GM12878 (cell line): ENCODE measurements around the gene GRAMD1C. TPM values are rescaled to one million over a fixed set of nuclear protein-coding genes. Genes with fewer than 3 reads are reported as not detected.

Experiments
- ATAC-seq: fragments of 200-7000 bp; cut with Tn5 transposase; 3 replicates; pipeline ENCODE4 v1.9.1; 2020; ENCODE audit warnings: mild to moderate bottlenecking, moderate library complexity
- BruUV-seq: library from RNA; stranded (reverse); fragments of 400-500 nt; replicated peaks from 2 replicates; lab custom pipeline; 2021; lab: Mats Ljungman, UMichigan
- CTCF ChIA-PET: fragments of 300-600 bp; sonication (Branson Sonifier 250); formaldehyde crosslinking; extraction: SDS; loops from one replicate; lab custom pipeline; 2021; ENCODE audit warnings: inconsistent platforms; lab: Yijun Ruan, JAX
- POLR2A ChIA-PET: fragments of 350-600 bp; formaldehyde crosslinking; extraction: SDS; loops from one replicate; lab custom pipeline; 2021; ENCODE audit warnings: inconsistent platforms; lab: Charles Lee
- RAD21 ChIA-PET: fragments of 300-600 bp; sonication (Branson Sonifier 250); formaldehyde crosslinking; loops from one replicate; lab custom pipeline; 2023; ENCODE audit warnings: antibody characterized with exemption; ENCODE audit not compliant: unreplicated experiment; lab: Charles Lee
- SMC1A ChIA-PET: fragments of 300-600 bp; sonication (Branson Sonifier 250); formaldehyde crosslinking; loops from one replicate; lab custom pipeline; 2023; ENCODE audit not compliant: unreplicated experiment, uncharacterized antibody; lab: Charles Lee
- DNase-seq: peaks from one replicate; pipeline ENCODE4 v3.0.0-alpha.2; 2011; ENCODE audit warnings: low read depth, low spot score
- FAIRE-seq: peaks from 3 replicates; lab custom pipeline; 2011; peaks lifted over from hg19 to GRCh38; lab: Jason Lieb, UNC
- H2AFZ ChIP-seq: 2 replicates; pipeline ENCODE4 v1.6.0; 2011; ENCODE audit warnings: low read depth, low read length, control low read depth; ENCODE audit not compliant: control insufficient read depth
- H3K27ac ChIP-seq: 2 replicates; pipeline ENCODE4 v1.5.1; 2011; ENCODE audit warnings: control low read depth; ENCODE audit not compliant: control insufficient read depth, insufficient read depth
- H3K27me3 ChIP-seq, 2 experiments: replicated peaks in 1 of 2; 2 replicates each; pipeline versions ENCODE4 v1.6.0 to v1.6.1; 2011; ENCODE audit warnings: low read length in 1 of 2; ENCODE audit not compliant: control insufficient read depth in 2 of 2, insufficient read depth in 2 of 2
- H3K36me3 ChIP-seq, 2 experiments: 2 replicates each; pipeline ENCODE4 v1.5.1; 2011; ENCODE audit warnings: low read length in 1 of 2; ENCODE audit not compliant: control insufficient read depth in 2 of 2, insufficient read depth in 2 of 2
- H3K4me1 ChIP-seq: 2 replicates; pipeline ENCODE4 v1.6.1; 2011; ENCODE audit warnings: mild to moderate bottlenecking, low read length, moderate library complexity, mixed read lengths; ENCODE audit not compliant: control insufficient read depth, insufficient read depth
- H3K4me2 ChIP-seq: 2 replicates; pipeline ENCODE4 v1.6.0; 2011; ENCODE audit warnings: control low read depth; ENCODE audit not compliant: control insufficient read depth, insufficient read depth
- H3K4me3 ChIP-seq: fragments of 200-600 bp; sonication (generic); 2 replicates; pipeline ENCODE4 v1.5.1; 2016
- H3K79me2 ChIP-seq: 2 replicates; pipeline ENCODE4 v1.6.0; 2011; ENCODE audit warnings: low read length; ENCODE audit not compliant: control insufficient read depth, insufficient read depth
- H3K9ac ChIP-seq: 2 replicates; pipeline ENCODE4 v1.8.0; 2011; ENCODE audit warnings: low read length, control low read depth, mixed read lengths; ENCODE audit not compliant: control insufficient read depth, insufficient read depth
- H3K9me3 ChIP-seq: replicated peaks from 3 replicates; pipeline ENCODE4 v1.5.1; 2011; ENCODE audit warnings: mild to moderate bottlenecking, low read length; ENCODE audit not compliant: control insufficient read depth, insufficient read depth
- H4K20me1 ChIP-seq: 2 replicates; pipeline ENCODE4 v1.6.0; 2011; ENCODE audit not compliant: control insufficient read depth, insufficient read depth
- BACH1 ChIP-seq: fragments of 450-650 bp; IDR thresholded peaks from 2 replicates; pipeline ENCODE4 v1.6.1; 2017; ENCODE audit warnings: mild to moderate bottlenecking, borderline replicate concordance
- CHD1 ChIP-seq: IDR thresholded peaks from 2 replicates; pipeline ENCODE4 v1.6.1; 2012; ENCODE audit warnings: low read depth, low read length, improper control_type of control experiment
- ESRRA ChIP-seq: IDR thresholded peaks from 2 replicates; pipeline ENCODE4 v1.6.1; 2012; ENCODE audit warnings: mild to moderate bottlenecking, low read length, improper control_type of control experiment
- ETV6 ChIP-seq, 2 experiments: fragments of 450-650 bp in 1 of 2; IDR thresholded peaks in 1 of 2; conservative IDR thresholded peaks in 1 of 2; 2 replicates each; pipeline ENCODE4 v1.6.1; 2014; ENCODE audit warnings: antibody characterized with exemption in 1 of 2, borderline replicate concordance in 1 of 2, low read depth in 1 of 2, mild to moderate bottlenecking in 1 of 2, moderate library complexity in 1 of 2
- HCFC1 ChIP-seq: fragments of 150-350 bp; IDR thresholded peaks from 2 replicates; pipeline ENCODE4 v1.6.1; 2014; ENCODE audit warnings: low read length
- HDAC6 ChIP-seq: fragments of 200-600 bp; sonication (generic); IDR thresholded peaks from one replicate; pipeline ENCODE4 v1.8.0; 2017; ENCODE audit warnings: antibody characterized with exemption; ENCODE audit not compliant: unreplicated experiment
- NR2C2 ChIP-seq: IDR thresholded peaks from 2 replicates; pipeline ENCODE4 v1.6.1; 2011; ENCODE audit warnings: borderline replicate concordance, low read depth; ENCODE audit not compliant: control insufficient read depth, insufficient read length
- STAT1 ChIP-seq: fragments of 450-650 bp; conservative IDR thresholded peaks from 2 replicates; pipeline ENCODE4 v1.6.1; 2014; ENCODE audit warnings: antibody characterized with exemption, mild to moderate bottlenecking
- WGBS: methylation state at CpG from one replicate; pipeline ENCODE4 v1.1.6; 2016; ENCODE audit warnings: low lambda C conversion rate; ENCODE audit not compliant: insufficient replicate concordance, insufficient coverage; ENCODE audit errors: missing lambda C conversion rate; 5-methylcytosine and 5-hydroxymethylcytosine counted together
- in situ Hi-C: fragments of 300-500 bp; cut with MboI; formaldehyde crosslinking; loops from 9 replicates; pipeline ENCODE4 v1.14.3; 2018; ENCODE audit warnings: mixed read lengths
- intact Hi-C: fragments of 100-400 bp; cut with micrococcal nuclease; formaldehyde crosslinking; loops from one replicate; pipeline ENCODE4 v1.14.2; 2022; ENCODE audit not compliant: unreplicated experiment
- polyA plus RNA-seq, 11 experiments: library from polyadenylated mRNA; depleted of rRNA in 4 of 11; unstranded in 6 of 11; stranded (reverse) in 5 of 11; fragments of >200 nt; fragmentation: Nextera tagmentation in 4 of 11; fragmentation: Illumina TruSeq in 1 of 11; extraction: Ambion mirVana in 4 of 11; extraction: Trizol in 1 of 11; gene quantifications; 1 replicate in 1 of 11; 2 replicates in 10 of 11; pipeline versions ENCODE4 v1.2.1 to v1.2.3, GENCODE V29; 2011 to 2016; ENCODE audit warnings: inconsistent platforms in 2 of 11, missing spikeins in 2 of 11, low read depth in 1 of 11
- total RNA-seq, 4 experiments: library from RNA; depleted of rRNA in 3 of 4; stranded (reverse); fragments of >200 nt in 3 of 4; fragmentation: Illumina TruSeq in 1 of 4; extraction: Trizol in 1 of 4; gene quantifications; 2 replicates each; pipeline versions ENCODE4 v1.2.1 to v1.2.3, GENCODE V29; 2013 to 2021
- TF ChIP-seq, protein P1 (sequence below): fragments of 450-650 bp; IDR thresholded peaks from 2 replicates; pipeline ENCODE4 v1.6.1; 2016; ENCODE audit warnings: mild to moderate bottlenecking
- TF ChIP-seq, protein P2 (sequence below): IDR thresholded peaks from 2 replicates; pipeline ENCODE4 v1.6.1; 2012; ENCODE audit warnings: low read length, inconsistent platforms
- TF ChIP-seq, protein P3 (sequence below): fragments of 450-650 bp; formaldehyde crosslinking; IDR thresholded peaks from 2 replicates; pipeline ENCODE4 v1.5.0; 2022; ENCODE audit warnings: mild to moderate bottlenecking, missing genetic modification characterization

GRAMD1C gene
- total and polyA plus RNA-seq, 10 of the 15 experiments (the other 5 are each of a cell fraction or from before 2014, with no cell fraction given), result 3.2 to 9.2 (median 5.5) TPM

DNA sequence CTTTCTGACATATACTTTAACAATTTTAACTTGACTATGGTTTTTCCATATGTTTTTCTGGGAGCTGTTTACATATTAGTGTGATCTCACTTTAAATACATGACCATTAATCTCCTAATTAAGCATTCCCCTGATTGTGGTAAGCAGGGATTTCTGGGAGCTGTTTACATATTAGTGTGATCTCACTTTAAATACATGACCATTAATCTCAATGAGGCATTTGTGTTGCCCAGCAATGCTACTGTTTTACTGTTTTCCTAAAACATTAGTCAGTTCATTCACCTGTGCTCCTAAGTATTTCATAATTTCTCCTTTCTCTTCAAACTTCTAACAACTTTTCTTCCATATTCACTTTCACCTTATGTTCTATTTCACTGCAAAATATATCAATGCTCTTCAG is 3.6 kb upstream of the GRAMD1C start (continued):
- TF ChIP-seq, protein P1, sequence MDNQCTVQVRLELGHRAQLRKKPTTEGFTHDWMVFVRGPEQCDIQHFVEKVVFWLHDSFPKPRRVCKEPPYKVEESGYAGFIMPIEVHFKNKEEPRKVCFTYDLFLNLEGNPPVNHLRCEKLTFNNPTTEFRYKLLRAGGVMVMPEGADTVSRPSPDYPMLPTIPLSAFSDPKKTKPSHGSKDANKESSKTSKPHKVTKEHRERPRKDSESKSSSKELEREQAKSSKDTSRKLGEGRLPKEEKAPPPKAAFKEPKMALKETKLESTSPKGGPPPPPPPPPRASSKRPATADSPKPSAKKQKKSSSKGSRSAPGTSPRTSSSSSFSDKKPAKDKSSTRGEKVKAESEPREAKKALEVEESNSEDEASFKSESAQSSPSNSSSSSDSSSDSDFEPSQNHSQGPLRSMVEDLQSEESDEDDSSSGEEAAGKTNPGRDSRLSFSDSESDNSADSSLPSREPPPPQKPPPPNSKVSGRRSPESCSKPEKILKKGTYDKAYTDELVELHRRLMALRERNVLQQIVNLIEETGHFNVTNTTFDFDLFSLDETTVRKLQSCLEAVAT, result no peak
- TF ChIP-seq STAT1 (no peak), HDAC6 (no peak), HCFC1 (no peak), BACH1 (no peak), ETV6 (conservative IDR thresholded peaks at IDR 0.05 in 1 of 2, IDR thresholded peaks at IDR 0.05 in 1 of 2; ENCODE audit: borderline replicate concordance in 1 of 2, low read depth in 1 of 2) (no peak), ESRRA (no peak)
- TF ChIP-seq, protein P2, sequence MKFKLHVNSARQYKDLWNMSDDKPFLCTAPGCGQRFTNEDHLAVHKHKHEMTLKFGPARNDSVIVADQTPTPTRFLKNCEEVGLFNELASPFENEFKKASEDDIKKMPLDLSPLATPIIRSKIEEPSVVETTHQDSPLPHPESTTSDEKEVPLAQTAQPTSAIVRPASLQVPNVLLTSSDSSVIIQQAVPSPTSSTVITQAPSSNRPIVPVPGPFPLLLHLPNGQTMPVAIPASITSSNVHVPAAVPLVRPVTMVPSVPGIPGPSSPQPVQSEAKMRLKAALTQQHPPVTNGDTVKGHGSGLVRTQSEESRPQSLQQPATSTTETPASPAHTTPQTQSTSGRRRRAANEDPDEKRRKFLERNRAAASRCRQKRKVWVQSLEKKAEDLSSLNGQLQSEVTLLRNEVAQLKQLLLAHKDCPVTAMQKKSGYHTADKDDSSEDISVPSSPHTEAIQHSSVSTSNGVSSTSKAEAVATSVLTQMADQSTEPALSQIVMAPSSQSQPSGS, result no peak

DNA sequence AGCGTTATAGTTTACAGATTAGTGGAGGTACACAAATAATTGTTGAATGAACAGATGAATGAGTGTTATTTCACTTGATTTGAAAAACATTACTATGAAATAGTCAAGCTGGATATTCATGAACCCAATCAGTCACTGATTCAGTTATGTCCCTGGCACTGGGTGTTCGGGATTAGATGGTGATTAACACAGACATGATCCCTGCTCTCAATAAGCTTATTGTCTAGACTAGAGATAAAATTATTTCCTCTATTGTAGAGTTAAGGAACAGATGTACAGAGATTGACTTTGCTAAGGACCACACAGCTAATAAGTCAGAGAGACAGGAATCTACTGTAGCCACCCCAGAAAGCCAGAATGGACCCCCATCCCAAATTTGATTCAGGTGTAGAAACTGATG is 963 bp downstream of the GRAMD1C start:
- Histone ChIP-seq H2AFZ (no peak overlapping the region; the same call in 1 of the 2 replicates), H3K36me3 (no peaks in the 10 kb centered on the region), H3K27me3 (no peaks in the 10 kb centered on the region), H3K9ac (no peak overlapping the region), H4K20me1 (no peaks in the 10 kb centered on the region), H3K4me2 (no peak overlapping the region; the same call in 1 of the 2 replicates), H3K27ac (no peak overlapping the region), H3K4me3 (peak overlapping the region; percentile 54; the same call in 1 of the 2 replicates), H3K9me3 (no peaks in the 10 kb centered on the region), H3K79me2 (no peaks in the 10 kb centered on the region), H3K4me1 (peaks cover 3% of the 10 kb centered on the region; the same call in 1 of the 2 replicates)
- SMC1A ChIA-PET, result interaction anchor here (0.8 to 7.8 kb wide), 7 partner anchors 14 to 103 kb away, joined by 3 to 108 read pairs (median 3); no protein-coding TSS in a partner anchor
- intact Hi-C loops, result loop anchor here (2.0 to 10.0 kb wide), 2 partner anchors 93 to 305 kb away; partner anchors contain the start of genes ATP6V1A, NAA50 and SIDT1
- POLR2A ChIA-PET, result interaction anchor here (1.1 to 1.2 kb wide), 2 partner anchors 10 to 94 kb away, joined by 3 to 5 read pairs; no protein-coding TSS in a partner anchor
- no peak for TF ChIP-seq CHD1
- no peak for TF ChIP-seq NR2C2
- TF ChIP-seq, protein P3, sequence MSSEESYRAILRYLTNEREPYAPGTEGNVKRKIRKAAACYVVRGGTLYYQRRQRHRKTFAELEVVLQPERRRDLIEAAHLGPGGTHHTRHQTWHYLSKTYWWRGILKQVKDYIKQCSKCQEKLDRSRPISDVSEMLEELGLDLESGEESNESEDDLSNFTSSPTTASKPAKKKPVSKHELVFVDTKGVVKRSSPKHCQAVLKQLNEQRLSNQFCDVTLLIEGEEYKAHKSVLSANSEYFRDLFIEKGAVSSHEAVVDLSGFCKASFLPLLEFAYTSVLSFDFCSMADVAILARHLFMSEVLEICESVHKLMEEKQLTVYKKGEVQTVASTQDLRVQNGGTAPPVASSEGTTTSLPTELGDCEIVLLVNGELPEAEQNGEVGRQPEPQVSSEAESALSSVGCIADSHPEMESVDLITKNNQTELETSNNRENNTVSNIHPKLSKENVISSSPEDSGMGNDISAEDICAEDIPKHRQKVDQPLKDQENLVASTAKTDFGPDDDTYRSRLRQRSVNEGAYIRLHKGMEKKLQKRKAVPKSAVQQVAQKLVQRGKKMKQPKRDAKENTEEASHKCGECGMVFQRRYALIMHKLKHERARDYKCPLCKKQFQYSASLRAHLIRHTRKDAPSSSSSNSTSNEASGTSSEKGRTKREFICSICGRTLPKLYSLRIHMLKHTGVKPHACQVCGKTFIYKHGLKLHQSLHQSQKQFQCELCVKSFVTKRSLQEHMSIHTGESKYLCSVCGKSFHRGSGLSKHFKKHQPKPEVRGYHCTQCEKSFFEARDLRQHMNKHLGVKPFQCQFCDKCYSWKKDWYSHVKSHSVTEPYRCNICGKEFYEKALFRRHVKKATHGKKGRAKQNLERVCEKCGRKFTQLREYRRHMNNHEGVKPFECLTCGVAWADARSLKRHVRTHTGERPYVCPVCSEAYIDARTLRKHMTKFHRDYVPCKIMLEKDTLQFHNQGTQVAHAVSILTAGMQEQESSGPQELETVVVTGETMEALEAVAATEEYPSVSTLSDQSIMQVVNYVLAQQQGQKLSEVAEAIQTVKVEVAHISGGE, result no peak
- ATAC-seq, result no peak
- BruUV-seq, result no TSS peak
- RAD21 ChIA-PET, result interaction anchor here (0.7 to 1.7 kb wide), 5 partner anchors 14 to 103 kb away, joined by 3 to 9 read pairs (median 3); no protein-coding TSS in a partner anchor
- in situ Hi-C loops, result no loop called here
- CTCF ChIA-PET, result interaction anchor here (0.6 to 4.3 kb wide), 13 partner anchors 9 to 106 kb away, joined by 3 to 27 read pairs (median 4); no protein-coding TSS in a partner anchor
- WGBS, result 27% methylated on average over 2 of the region's 2 CpGs
- no peak for FAIRE-seq
- DNase-seq, result no peak
